ENCODE measurements around the gene ARHGEF17. TPM values are rescaled to one million over a fixed set of nuclear protein-coding genes. Genes with fewer than 3 reads are reported as not detected.
A peak's percentile ranks its signal among the peaks of the same experiment; 100 is the strongest.
"Not testable (repeated sequence)": the region's sequence is repeated elsewhere in the genome, so short reads cannot be mapped to it uniquely, and the experiment has no call there.

The ARHGEF17 gene
- polyA plus RNA-seq, 1 donor (not counting 4 experiments of a cell fraction or from before 2014, with no cell fraction given), result 5.1 TPM

DNA sequence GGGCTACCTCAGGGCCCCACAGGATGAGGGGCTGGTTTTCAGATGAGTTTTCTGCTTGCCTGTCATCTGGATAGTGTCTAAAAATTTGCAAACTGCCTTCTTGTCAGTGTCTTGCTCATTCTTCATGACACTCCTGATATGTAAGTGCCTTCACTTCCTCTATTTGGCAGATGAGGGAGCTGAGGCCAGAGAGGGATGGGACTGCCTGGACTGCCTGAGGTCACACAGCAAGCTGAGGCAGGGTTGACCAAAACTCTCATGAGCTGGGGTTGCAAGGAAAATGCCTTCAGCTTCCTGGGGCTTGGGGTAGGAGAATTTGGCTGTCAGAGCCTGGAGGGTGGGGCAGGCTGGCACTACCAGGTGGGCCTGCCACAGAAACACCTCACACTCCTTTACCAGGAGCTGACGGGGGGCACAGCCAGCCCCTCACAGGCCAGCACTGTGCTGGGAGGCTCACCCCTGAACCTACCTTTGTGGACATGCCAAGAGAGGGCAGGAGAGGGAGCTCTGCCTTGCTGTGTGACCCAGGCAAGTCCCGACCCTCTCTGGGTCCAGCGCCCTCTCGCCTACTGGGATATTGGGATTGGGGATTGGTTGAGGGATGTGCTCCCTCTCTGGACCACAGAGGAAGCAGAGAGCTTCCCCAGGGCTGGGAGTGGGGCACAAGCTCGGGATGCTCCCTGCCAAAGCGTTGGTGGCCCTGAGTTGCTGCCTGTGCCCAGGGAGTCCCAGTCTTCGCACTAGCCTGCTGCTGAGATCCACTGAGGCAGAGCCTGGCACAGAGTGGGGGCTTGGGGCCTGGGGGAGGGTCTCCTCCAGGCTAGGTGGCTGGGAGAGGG lies 37.8 kb upstream of the ARHGEF17 start:
- H3K9me1 ChIP-seq (ENCODE audit: control insufficient read depth, extremely low read depth, insufficient read depth, low read length), result no peaks in the 10 kb centered on the region
- peaks cover 22% of the 10 kb centered on the region for H3K4me1 ChIP-seq (ENCODE audit: control insufficient read depth, extremely low read depth, insufficient read depth, low read length)
- DNase-seq (ENCODE audit: low read depth, low spot score), result no peak
- no peak for TF ChIP-seq EZH2 (IDR thresholded peaks at IDR 0.05; ENCODE audit: low read length)
- TF ChIP-seq, protein P1, sequence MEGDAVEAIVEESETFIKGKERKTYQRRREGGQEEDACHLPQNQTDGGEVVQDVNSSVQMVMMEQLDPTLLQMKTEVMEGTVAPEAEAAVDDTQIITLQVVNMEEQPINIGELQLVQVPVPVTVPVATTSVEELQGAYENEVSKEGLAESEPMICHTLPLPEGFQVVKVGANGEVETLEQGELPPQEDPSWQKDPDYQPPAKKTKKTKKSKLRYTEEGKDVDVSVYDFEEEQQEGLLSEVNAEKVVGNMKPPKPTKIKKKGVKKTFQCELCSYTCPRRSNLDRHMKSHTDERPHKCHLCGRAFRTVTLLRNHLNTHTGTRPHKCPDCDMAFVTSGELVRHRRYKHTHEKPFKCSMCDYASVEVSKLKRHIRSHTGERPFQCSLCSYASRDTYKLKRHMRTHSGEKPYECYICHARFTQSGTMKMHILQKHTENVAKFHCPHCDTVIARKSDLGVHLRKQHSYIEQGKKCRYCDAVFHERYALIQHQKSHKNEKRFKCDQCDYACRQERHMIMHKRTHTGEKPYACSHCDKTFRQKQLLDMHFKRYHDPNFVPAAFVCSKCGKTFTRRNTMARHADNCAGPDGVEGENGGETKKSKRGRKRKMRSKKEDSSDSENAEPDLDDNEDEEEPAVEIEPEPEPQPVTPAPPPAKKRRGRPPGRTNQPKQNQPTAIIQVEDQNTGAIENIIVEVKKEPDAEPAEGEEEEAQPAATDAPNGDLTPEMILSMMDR (optimal IDR thresholded peaks at IDR 0.05 in 1 of 3, IDR thresholded peaks at IDR 0.05 in 1 of 3, conservative IDR thresholded peaks at IDR 0.05 in 1 of 3; ENCODE audit: extremely low read depth in 1 of 3, insufficient read depth in 2 of 3, low read length in 3 of 3), result peak in 1 of 3 experiments; percentile 2
- dilution Hi-C loops (cut with MboI; ENCODE audit: extremely low pct_ligation_motif_present, low sequenced_read_pairs), result no loop called here
- peaks cover 27% of the 10 kb centered on the region for H3K27me3 ChIP-seq (ENCODE audit: control insufficient read depth, extremely low read depth, insufficient read depth, low read length)
- no peak overlapping the region for H3K4me3 ChIP-seq (ENCODE audit: control insufficient read depth in 2 of 3, extremely low read depth in 1 of 3, insufficient read depth in 2 of 3, low read depth in 1 of 3, low read length in 3 of 3)
- no peaks in the 10 kb centered on the region for H3K36me3 ChIP-seq (ENCODE audit: control insufficient read depth in 2 of 2, extremely low read depth in 1 of 2, insufficient read depth in 2 of 2, low read length in 2 of 2)
- no peaks in the 10 kb centered on the region for H3K79me2 ChIP-seq (ENCODE audit: control insufficient read depth, insufficient read depth, low read length)
- no peak overlapping the region for H2AFZ ChIP-seq (ENCODE audit: control insufficient read depth, low read length)
- FAIRE-seq, result peak; percentile 49
- no peak overlapping the region for H3K27ac ChIP-seq (ENCODE audit: control insufficient read depth, insufficient read depth, low read length)
- H3K9ac ChIP-seq (ENCODE audit: control insufficient read depth, extremely low read depth, insufficient read depth, low read length), result no peak overlapping the region
- H3K9me3 ChIP-seq (ENCODE audit: control insufficient read depth, low read depth, low read length), result no peaks in the 10 kb centered on the region
- H4K20me1 ChIP-seq (ENCODE audit: control insufficient read depth, extremely low read depth, insufficient read depth, low read length), result no peaks in the 10 kb centered on the region
- H3K4me2 ChIP-seq (ENCODE audit: control insufficient read depth, extremely low read depth, insufficient read depth, low read depth, low read length), result peak overlapping the region; percentile 7

DNA sequence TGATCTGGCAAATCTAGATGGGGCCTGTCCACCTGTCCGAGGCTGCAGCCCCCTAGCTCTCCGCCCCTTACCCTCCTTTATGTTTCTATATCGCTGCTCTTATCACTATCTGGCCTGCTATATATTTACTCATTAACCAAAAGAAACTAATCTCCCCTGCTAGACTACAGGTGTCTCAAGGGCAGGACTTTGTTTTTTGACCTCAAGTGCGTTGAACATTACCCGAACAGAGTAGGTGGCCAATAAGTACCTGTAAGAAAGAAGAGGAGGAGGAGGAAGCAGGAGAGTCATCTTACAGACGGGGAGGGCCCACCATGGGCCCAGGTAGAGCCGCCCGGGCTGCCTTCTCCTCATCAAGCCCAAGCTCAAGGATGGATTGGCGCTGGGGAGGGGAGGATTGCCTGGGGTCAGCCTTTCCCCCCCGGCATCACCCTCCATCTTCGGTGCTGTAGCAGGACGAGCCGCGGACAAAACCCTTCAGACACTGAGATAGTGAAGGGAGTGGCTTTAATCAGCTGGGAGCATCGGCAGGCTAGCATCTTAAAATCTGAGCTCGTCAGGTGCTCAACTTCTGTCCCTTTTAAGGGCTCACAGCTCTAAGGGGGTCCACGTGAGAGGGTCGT lies 37.1 kb upstream of the ARHGEF17 start:
- H3K4me1 ChIP-seq (ENCODE audit: control insufficient read depth, extremely low read depth, insufficient read depth, low read length), result peaks cover 22% of the 10 kb centered on the region
- dilution Hi-C loops (cut with MboI; ENCODE audit: extremely low pct_ligation_motif_present, low sequenced_read_pairs), result no loop called here
- H4K20me1 ChIP-seq (ENCODE audit: control insufficient read depth, extremely low read depth, insufficient read depth, low read length), result no peaks in the 10 kb centered on the region
- H3K36me3 ChIP-seq (ENCODE audit: control insufficient read depth in 2 of 2, extremely low read depth in 1 of 2, insufficient read depth in 2 of 2, low read length in 2 of 2), result no peaks in the 10 kb centered on the region
- H3K79me2 ChIP-seq (ENCODE audit: control insufficient read depth, insufficient read depth, low read length), result no peaks in the 10 kb centered on the region
- H3K4me3 ChIP-seq (ENCODE audit: control insufficient read depth in 2 of 3, extremely low read depth in 1 of 3, insufficient read depth in 2 of 3, low read depth in 1 of 3, low read length in 3 of 3), result no peak overlapping the region
- DNase-seq (ENCODE audit: low read depth, low spot score) (no peak), FAIRE-seq (no peak)
- no peaks in the 10 kb centered on the region for H3K9me1 ChIP-seq (ENCODE audit: control insufficient read depth, extremely low read depth, insufficient read depth, low read length)
- H3K9ac ChIP-seq (ENCODE audit: control insufficient read depth, extremely low read depth, insufficient read depth, low read length), result no peak overlapping the region
- no peak overlapping the region for H2AFZ ChIP-seq (ENCODE audit: control insufficient read depth, low read length)
- no peaks in the 10 kb centered on the region for H3K9me3 ChIP-seq (ENCODE audit: control insufficient read depth, low read depth, low read length)
- TF ChIP-seq, protein P1 (optimal IDR thresholded peaks at IDR 0.05 in 1 of 3, IDR thresholded peaks at IDR 0.05 in 1 of 3, conservative IDR thresholded peaks at IDR 0.05 in 1 of 3; ENCODE audit: extremely low read depth in 1 of 3, insufficient read depth in 2 of 3, low read length in 3 of 3), result no peak
- TF ChIP-seq EZH2 (IDR thresholded peaks at IDR 0.05; ENCODE audit: low read length), result no peak
- no peak overlapping the region for H3K27ac ChIP-seq (ENCODE audit: control insufficient read depth, insufficient read depth, low read length)
- no peak overlapping the region for H3K4me2 ChIP-seq (ENCODE audit: control insufficient read depth, extremely low read depth, insufficient read depth, low read depth, low read length)
- H3K27me3 ChIP-seq (ENCODE audit: control insufficient read depth, extremely low read depth, insufficient read depth, low read length), result peaks cover 20% of the 10 kb centered on the region

DNA sequence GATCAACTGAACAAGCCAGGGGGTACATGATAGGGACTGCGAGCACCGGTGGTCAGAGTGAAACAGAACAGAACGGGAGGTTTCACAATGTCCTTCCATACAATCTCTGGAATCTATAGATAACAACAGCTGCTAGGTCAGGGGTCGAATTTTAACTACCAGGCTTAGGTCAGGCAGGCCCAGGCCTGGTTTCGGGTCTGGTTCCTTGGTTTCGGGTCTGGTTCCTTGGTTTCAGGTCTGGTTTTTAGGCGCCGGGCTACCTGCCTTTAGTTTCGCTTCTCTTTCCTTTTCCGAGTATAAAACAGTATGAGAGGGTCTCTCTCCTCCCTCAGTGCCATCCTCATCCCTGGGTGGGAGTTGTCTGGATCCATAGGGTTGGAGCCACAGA lies 36.6 kb upstream of the ARHGEF17 start:
- H4K20me1 ChIP-seq (ENCODE audit: control insufficient read depth, extremely low read depth, insufficient read depth, low read length); H3K9ac ChIP-seq (ENCODE audit: control insufficient read depth, extremely low read depth, insufficient read depth, low read length); FAIRE-seq; H2AFZ ChIP-seq (ENCODE audit: control insufficient read depth, low read length); H3K27ac ChIP-seq (ENCODE audit: control insufficient read depth, insufficient read depth, low read length); H3K4me2 ChIP-seq (ENCODE audit: control insufficient read depth, extremely low read depth, insufficient read depth, low read depth, low read length); H3K9me1 ChIP-seq (ENCODE audit: control insufficient read depth, extremely low read depth, insufficient read depth, low read length); H3K36me3 ChIP-seq (ENCODE audit: control insufficient read depth in 2 of 2, extremely low read depth in 1 of 2, insufficient read depth in 2 of 2, low read length in 2 of 2); H3K9me3 ChIP-seq (ENCODE audit: control insufficient read depth, low read depth, low read length); H3K79me2 ChIP-seq (ENCODE audit: control insufficient read depth, insufficient read depth, low read length); DNase-seq (ENCODE audit: low read depth, low spot score); H3K4me3 ChIP-seq (ENCODE audit: control insufficient read depth in 2 of 3, extremely low read depth in 1 of 3, insufficient read depth in 2 of 3, low read depth in 1 of 3, low read length in 3 of 3); dilution Hi-C loops (cut with MboI; ENCODE audit: extremely low pct_ligation_motif_present, low sequenced_read_pairs): not testable (repeated sequence)
- Histone ChIP-seq H3K27me3 (ENCODE audit: control insufficient read depth, extremely low read depth, insufficient read depth, low read length) (peaks cover 16% of the 10 kb centered on the region), H3K4me1 (ENCODE audit: control insufficient read depth, extremely low read depth, insufficient read depth, low read length) (peaks cover 22% of the 10 kb centered on the region)

Measured in keratinocyte (primary cell).